ENCODE data around the gene ZNF580. TPM values are rescaled to one million over a fixed set of nuclear protein-coding genes. Genes with fewer than 3 reads are reported as not detected.
A peak's percentile ranks its signal among the peaks of the same experiment; 100 is the strongest.

Gene ZNF580
- total and polyA plus RNA-seq, 2 of the 13 experiments (the other 11 are each of a cell fraction or from before 2014, with no cell fraction given): 4.4 to 6.0 TPM

GRCh38 chr19:55654868-55655647 lies 14.3 kb downstream of the ZNF580 start, which contains the start of gene U2AF2 (continued):
- TF ChIP-seq BCL6 (CRISPR knock-in tag; IDR thresholded peaks at IDR 0.05) (no peak), TOPORS (CRISPR knock-in tag; IDR thresholded peaks at IDR 0.05) (peak; percentile 43; the same call in 1 of the 2 replicates), ARNT2 (CRISPR knock-in tag; IDR thresholded peaks at IDR 0.05; ENCODE audit: low read depth) (peak; percentile 48), ZNF547 (CRISPR knock-in tag; IDR thresholded peaks at IDR 0.05) (peak; percentile 74; the same call in 1 of the 2 replicates), HOXD1 (CRISPR knock-in tag; IDR thresholded peaks at IDR 0.05) (no peak), HDAC6 (IDR thresholded peaks at IDR 0.05; ENCODE audit: low read depth, low read length) (no peak), IRX3 (CRISPR knock-in tag; IDR thresholded peaks at IDR 0.05; ENCODE audit: borderline replicate concordance, low read depth) (peak; percentile 64; the same call in 1 of the 2 replicates), GATAD1 (CRISPR knock-in tag; IDR thresholded peaks at IDR 0.05) (peak; percentile 81), IKZF4 (CRISPR knock-in tag; IDR thresholded peaks at IDR 0.05; ENCODE audit: borderline replicate concordance, low read depth, not compliant biosample characterization) (no peak), ZNF3 (CRISPR knock-in tag; IDR thresholded peaks at IDR 0.05) (no peak), GTF2F1 (IDR thresholded peaks at IDR 0.05; ENCODE audit: low read length) (no peak), TAF1 (CRISPR knock-in tag; IDR thresholded peaks at IDR 0.05) (peak; percentile 70), CSRNP2 (CRISPR knock-in tag; conservative IDR thresholded peaks at IDR 0.05; ENCODE audit: low read depth) (no peak), AGO2 (optimal IDR thresholded peaks at IDR 0.05; ENCODE audit: low read depth, low read length) (peak; percentile 97), ZC3H13 (CRISPR knock-in tag; IDR thresholded peaks at IDR 0.05) (peak; percentile 98), KIAA2018 (CRISPR knock-in tag; IDR thresholded peaks at IDR 0.05; ENCODE audit: borderline replicate concordance) (no peak), GRHL1 (CRISPR knock-in tag; conservative IDR thresholded peaks at IDR 0.05) (no peak), MXI1 (IDR thresholded peaks at IDR 0.05; ENCODE audit: borderline replicate concordance, low read depth, low read length) (peak; percentile 83; the same call in 2 of the 3 replicates), HOXA3 (CRISPR knock-in tag; IDR thresholded peaks at IDR 0.05) (peak; percentile 81)
